Ureter (tissue), 1 donor: ENCODE results near the gene USF3. TPM values are rescaled to one million over a fixed set of nuclear protein-coding genes. Genes with fewer than 3 reads are reported as not detected.
"Not testable (repeated sequence)": the region's sequence is repeated elsewhere in the genome, so short reads cannot be mapped to it uniquely, and the experiment has no call there.

Source experiments
- DNase-seq: peaks from one replicate; pipeline ENCODE4 v3.0.0-alpha.2; 2020; ENCODE audit warnings: low spot score
- total RNA-seq: library from RNA; stranded (reverse); gene quantifications from one replicate; pipeline ENCODE4 v1.2.4, GENCODE V29; 2023
- donor health status: DM: yes; HTN: yes; CAD: no.

The USF3 gene
- total RNA-seq, 1 donor from 2014 or later = 19.3 TPM

GRCh38 chr3:113654310-113654709 lies 42.1 kb downstream of the USF3 start:
- DNase-seq = no peak

DNA sequence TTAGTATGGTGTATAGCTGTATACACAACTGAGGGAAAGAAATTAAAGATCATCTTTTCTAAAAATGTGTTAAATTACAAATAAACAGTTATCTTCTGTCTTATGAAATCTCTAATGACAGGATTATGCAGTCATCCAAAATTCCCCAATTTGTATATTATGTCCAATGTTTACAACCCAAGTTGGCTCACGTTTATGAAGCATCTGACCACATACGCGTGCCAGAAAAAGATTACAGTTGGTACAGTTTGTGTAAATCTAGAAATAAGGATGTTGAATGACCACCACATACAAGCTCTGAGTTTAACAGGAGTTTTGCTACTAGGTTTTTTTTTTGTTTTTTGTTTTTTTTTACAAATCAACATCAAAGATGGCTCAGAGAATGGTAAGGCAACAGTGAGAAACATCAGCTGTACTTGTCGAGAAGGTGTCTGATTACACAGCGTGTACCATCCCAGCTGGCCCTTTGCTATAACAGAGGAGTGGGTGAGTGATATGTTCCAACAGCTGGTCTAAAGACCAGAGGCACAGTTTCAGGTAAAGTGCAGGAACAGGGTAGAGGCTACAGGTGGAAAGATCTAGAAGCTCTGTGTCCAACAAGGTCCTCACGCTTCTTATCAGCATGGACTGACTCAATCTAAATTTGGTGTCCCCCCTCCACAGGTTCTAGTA lies 47.1 kb downstream of the USF3 start:
- DNase-seq = no peak

- no peak for DNase-seq
These were observed 47.9 kb downstream of the USF3 start for GRCh38 chr3:113648524-113648923.

GRCh38 chr3:113643583-113643982 lies 52.9 kb downstream of the USF3 start:
- DNase-seq = no peak

DNA sequence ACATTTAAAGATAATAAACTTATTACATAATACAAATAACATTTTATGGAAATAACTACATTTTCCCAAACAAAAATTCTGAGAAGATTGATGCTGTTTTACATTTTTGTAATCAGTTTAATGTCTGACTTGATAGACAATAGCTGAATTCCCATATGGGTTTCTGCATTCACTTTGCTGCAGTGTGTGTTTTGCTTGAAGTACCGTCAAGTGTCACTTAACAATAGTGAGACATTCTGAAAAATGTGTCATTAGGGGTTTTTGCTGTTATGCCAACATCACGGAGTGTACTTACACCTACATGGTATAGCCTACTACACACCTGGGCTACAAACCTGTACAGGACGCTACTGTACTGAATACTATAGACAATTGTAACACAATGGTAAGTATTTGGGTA lies 57.5 kb downstream of the USF3 start:
- no peak for DNase-seq

GRCh38 chr3:113637756-113638155 lies 58.7 kb downstream of the USF3 start:
- no peak for DNase-seq

GRCh38 chr3:113636034-113636433 lies 60.4 kb downstream of the USF3 start:
- DNase-seq = not testable (repeated sequence)

DNA sequence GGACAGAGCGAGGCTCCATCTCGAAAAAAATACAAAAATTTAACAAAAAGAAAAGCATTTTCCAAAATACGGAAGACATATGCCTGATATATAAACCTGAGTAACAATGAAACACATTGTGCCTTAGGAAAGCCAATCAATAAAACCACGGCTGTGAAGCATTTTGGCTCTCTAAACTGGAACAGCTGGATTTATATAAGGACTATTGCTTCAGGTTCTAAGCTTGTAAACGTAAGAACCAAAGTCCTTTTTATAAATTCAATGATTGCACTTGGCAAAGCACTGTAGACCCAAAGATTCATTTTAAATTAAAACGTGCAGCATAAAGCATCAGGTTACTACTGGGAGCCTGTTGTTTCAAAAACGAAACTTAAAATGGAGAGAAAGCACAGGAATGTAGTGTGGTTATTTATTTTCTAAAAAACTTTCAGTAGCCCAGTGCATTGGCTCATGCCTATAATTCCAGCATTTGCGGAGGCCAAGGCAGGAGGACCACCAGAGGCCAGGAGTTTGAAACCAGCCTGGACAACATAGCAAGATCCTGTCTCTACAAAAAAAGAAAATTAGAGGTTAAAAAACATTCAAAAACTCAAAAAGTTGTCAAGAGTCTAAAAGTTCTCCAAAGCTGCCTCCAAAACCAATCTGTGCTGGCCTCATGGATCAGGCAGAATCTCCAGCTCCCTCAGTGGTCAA lies 61.5 kb downstream of the USF3 start:
- DNase-seq = no peak

DNA sequence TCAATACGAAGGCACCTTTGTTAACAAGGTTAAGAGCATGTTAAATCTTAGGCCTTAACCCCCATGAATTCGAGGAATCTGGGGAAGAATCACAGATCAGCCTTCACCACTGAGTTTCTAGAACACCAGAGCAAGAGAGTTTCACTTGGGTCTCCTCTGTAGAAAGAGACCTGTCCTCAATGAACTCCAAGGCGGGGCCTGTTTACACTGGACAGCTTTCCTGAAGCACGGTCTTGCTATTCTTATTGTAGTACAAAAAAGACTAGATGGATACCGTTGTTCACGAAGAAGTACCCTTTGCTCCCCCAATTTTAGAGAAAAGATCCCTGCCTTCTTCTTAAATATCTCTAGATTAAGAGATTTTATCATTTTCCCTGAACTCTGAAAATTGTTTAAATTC lies 64.9 kb downstream of the USF3 start:
- DNase-seq = no peak

DNA sequence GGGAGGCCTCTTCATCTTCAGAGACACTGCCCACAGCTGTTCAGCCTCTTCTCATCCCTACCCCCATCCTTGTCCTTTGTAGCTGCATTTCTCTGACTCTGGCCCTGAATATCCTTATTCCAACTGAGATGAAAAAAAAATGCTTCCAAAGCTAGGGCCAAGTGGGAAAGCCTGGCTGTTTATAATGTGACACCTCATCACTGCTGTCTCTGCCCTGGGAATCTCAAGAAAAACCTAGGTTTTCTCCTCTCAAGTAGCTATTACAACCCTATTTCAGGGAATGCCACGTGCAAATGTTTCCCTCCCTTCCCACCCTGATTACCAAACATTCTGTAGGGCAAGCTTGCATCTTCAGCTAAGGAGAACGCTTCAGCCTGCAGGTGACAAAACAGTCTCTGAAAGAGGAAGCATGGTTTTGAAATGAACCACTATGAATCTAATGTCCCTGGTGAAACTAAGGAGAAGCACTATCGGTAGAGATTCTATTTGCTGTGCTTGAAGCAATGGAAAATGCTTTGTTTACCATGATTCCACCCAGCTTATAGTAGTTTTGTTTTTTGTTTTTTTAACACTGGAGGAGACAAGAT lies 65.4 kb downstream of the USF3 start:
- no peak for DNase-seq

DNA sequence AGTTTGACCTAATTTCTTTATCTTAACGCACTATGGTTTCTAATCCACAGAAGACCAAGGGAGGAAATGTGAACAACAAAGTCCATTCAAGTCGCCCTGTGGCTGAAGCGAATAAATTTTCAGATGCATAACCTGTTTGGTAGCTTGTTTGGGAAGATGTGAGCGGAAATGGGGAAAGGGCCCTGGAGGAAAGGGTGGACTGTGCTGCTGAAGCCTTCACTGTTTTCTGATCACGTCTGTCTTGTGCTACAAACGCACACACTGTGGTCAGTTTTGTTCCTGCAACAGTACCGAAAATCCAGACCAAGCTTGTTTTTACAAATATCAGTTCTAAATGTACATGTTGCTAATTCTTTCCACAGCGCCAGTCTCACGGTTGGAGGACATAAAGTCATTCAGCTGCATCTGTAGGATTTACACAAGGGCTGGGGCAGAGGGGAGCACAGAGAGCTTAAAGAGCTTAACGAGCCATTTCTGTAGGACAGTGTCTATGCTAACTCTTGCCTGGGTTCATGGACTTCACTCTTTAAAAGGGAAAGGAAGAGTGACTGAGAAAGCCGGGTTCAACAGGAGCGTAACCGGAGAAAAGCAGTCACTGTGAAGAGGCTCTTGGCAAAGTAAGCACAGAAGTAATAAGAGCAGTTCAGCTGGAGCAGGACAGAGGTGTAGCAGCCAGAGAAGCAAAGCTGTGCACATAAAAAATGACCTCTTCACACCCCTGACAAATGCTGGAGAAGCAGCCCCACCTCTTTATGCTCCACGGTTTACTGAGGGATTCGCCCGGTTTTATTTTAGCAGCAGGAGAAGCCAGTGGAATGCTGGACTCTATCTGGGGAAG lies 66.6 kb downstream of the USF3 start:
- no peak for DNase-seq

DNA sequence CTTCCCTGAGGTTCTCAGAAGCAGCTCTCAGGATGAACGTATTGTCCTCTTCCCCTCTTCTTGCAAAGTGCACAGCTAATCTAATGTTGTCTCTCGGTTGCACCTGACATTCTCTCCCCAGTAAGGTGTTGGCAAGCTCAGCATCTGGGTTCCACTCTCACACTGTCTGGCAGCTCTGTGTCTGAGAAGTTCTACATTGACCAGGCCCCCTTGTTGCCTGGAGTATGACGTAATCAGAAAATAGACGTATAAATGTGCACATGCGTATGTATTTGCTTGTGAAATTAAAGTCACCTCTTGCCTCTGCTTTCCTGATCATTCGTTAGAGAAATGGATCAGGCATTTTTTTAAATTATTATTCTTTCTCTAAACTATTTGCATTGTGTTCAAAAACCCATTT lies 67.7 kb downstream of the USF3 start:
- no peak for DNase-seq

GRCh38 chr3:113628316-113628715 lies 68.1 kb downstream of the USF3 start:
- DNase-seq = no peak

GRCh38 chr3:113626503-113627371 lies 69.7 kb downstream of the USF3 start:
- DNase-seq = no peak

DNA sequence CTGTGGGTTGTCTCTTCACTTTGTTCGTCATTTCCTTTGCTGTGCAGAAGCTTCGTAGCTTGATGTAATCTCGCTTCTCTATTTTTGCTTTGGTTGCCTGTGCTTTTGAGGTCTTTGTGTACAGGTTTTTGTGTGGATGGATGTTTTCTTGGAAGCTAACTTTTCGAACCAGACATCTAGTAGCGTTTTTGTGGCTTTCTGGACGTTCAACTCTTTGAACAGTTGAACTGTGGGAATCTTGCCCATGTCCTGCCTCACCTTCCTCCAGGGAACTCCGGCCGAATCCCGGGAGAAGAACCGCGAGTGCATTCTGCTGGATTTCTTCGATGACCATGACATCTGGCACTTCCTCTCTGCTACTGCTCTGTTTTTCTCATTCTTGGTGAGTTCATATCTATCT lies 70.6 kb downstream of the USF3 start:
- DNase-seq = no peak

DNA sequence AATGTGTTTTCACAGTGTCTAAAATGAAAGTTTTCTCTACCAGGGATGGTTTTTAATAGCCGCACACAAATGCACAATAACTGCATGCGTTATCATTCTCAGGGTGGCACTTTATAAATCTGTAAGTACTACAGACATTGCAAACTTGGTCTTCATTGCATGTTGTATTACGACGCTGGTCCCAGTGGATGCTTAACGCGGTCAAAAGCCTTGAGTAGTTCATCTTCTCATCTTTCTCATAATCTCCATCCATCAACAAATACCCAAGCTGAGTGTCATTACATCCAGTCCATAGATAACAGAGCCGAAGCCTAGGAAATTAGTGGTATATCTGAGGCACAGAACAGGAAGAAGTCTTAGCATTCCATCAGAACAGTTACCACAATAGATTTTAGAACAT lies 72.6 kb downstream of the USF3 start:
- no peak for DNase-seq

GRCh38 chr3:113623324-113623723 lies 73.1 kb downstream of the USF3 start:
- no peak for DNase-seq

GRCh38 chr3:113620091-113620490 lies 76.4 kb downstream of the USF3 start:
- DNase-seq = no peak

- no peak for DNase-seq
These were observed 78.7 kb downstream of the USF3 start for GRCh38 chr3:113617726-113618125.

GRCh38 chr3:113615976-113616375 lies 80.5 kb downstream of the USF3 start:
- peak; percentile 51 for DNase-seq

DNA sequence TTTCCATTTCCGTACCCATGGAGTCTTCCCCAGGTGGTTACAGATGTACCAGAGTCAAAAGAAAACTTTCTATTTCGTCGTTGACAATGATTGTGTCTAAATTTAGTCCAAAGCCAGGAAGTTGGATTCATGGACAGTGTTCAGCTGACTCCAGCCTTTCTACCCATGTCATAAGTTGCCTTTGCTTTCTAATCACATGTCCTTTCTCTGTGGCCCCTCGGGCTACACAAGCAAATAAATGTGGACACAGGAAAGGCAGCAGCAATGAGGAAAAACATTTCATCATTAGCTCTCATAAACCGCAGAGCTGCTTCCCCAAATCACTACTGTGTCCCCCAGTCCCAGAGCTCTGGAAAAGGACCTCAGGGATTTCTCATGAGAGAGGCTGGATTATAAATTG lies 82.0 kb downstream of the USF3 start:
- no peak for DNase-seq
